DOHH2 (cell line): ENCODE measurements around the gene PTGDR2.

Experiments
- EZH2phosphoT487 ChIP-seq: fragments of 200-600 bp; sonication (generic); IDR thresholded peaks from 2 replicates; pipeline ENCODE4 v1.6.1; 2017; ENCODE audit warnings: borderline replicate concordance, mild to moderate bottlenecking, antibody characterized with exemption, low read length, moderate library complexity, mixed read lengths
- TF ChIP-seq, protein P1 (sequence below): fragments of 200-600 bp; sonication (generic); IDR thresholded peaks from one replicate; pipeline ENCODE4 v1.5.1; 2014; ENCODE audit warnings: antibody characterized with exemption, mild to moderate bottlenecking, low read depth, low read length; ENCODE audit not compliant: poor library complexity, severe bottlenecking

DNA sequence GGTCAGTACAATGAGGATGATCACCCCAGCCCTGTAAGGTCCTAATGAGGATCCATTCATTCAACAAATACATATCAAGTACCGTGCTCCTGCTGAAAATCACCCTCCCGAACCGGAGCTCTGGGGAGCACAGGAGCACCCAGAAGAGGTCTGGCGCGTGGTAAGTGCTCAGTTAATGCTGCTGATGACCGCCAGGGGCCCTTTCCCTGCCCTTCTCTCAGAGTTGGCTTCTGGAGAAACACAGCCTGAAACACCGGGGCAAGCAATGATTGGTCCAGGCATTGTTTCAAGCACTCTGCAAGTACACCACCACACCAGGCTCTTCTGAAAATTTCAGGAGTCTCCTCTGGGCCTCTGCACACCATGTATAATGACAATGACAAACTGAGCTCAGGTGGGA is 17.6 kb downstream of the PTGDR2 start:
- TF ChIP-seq, protein P1, sequence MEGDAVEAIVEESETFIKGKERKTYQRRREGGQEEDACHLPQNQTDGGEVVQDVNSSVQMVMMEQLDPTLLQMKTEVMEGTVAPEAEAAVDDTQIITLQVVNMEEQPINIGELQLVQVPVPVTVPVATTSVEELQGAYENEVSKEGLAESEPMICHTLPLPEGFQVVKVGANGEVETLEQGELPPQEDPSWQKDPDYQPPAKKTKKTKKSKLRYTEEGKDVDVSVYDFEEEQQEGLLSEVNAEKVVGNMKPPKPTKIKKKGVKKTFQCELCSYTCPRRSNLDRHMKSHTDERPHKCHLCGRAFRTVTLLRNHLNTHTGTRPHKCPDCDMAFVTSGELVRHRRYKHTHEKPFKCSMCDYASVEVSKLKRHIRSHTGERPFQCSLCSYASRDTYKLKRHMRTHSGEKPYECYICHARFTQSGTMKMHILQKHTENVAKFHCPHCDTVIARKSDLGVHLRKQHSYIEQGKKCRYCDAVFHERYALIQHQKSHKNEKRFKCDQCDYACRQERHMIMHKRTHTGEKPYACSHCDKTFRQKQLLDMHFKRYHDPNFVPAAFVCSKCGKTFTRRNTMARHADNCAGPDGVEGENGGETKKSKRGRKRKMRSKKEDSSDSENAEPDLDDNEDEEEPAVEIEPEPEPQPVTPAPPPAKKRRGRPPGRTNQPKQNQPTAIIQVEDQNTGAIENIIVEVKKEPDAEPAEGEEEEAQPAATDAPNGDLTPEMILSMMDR: no peak
- TF ChIP-seq EZH2phosphoT487: no peak
